Aorta (tissue), 5 donors: ENCODE results near the gene POLD2. TPM values are rescaled to one million over a fixed set of nuclear protein-coding genes. Genes with fewer than 3 reads are reported as not detected.
A peak's percentile ranks its signal among the peaks of the same experiment; 100 is the strongest.

Source experiments
- ATAC-seq: fragments of 200-7000 bp; cut with Tn5 transposase; one replicate; pipeline ENCODE4 v1.9.1; 2022; ENCODE audit warnings: moderate library complexity; ENCODE audit not compliant: low FRiP score
- DNase-seq, 2 donors: peaks; one replicate each; pipeline ENCODE4 v3.0.0-alpha.2; 2020
- H3K27ac ChIP-seq, 2 donors: one replicate each; pipeline ENCODE4 v1.5.1; 2013; ENCODE audit warnings: low read length in 2 of 2, mild to moderate bottlenecking in 2 of 2, moderate library complexity in 2 of 2, control low read depth in 1 of 2, inconsistent platforms in 1 of 2, low read depth in 1 of 2
- H3K27me3 ChIP-seq, 2 donors: one replicate each; pipeline ENCODE4 v1.6.1; 2013; ENCODE audit warnings: control low read depth in 1 of 2, low read length in 1 of 2, mild to moderate bottlenecking in 1 of 2, moderate library complexity in 1 of 2; ENCODE audit not compliant: insufficient read depth in 2 of 2, control insufficient read depth in 1 of 2
- H3K36me3 ChIP-seq, 2 donors: one replicate each; pipeline ENCODE4 v1.6.1; 2013; ENCODE audit warnings: control low read depth in 1 of 2, low read length in 1 of 2, mild to moderate bottlenecking in 1 of 2; ENCODE audit not compliant: insufficient read depth in 2 of 2, control insufficient read depth in 1 of 2
- H3K4me1 ChIP-seq, 2 donors: one replicate each; pipeline ENCODE4 v1.6.1; 2013; ENCODE audit warnings: low read length in 2 of 2, control low read depth in 1 of 2, mild to moderate bottlenecking in 1 of 2, moderate library complexity in 1 of 2; ENCODE audit not compliant: insufficient read depth in 2 of 2, control insufficient read depth in 1 of 2
- H3K4me3 ChIP-seq, 2 donors: one replicate each; pipeline ENCODE4 v1.5.1; 2013; ENCODE audit warnings: low read length in 2 of 2, control low read depth in 1 of 2, mild to moderate bottlenecking in 1 of 2
- H3K9me3 ChIP-seq: one replicate; pipeline ENCODE4 v1.6.1; 2013; ENCODE audit warnings: mild to moderate bottlenecking, low read length; ENCODE audit not compliant: control insufficient read depth
- WGBS, 2 donors: extraction: QIAGEN DNeasy Blood & Tissue Kit; methylation state at CpG; one replicate each; pipeline ENCODE4 v1.1.7; 2013; 5-methylcytosine and 5-hydroxymethylcytosine counted together
- intact Hi-C, 2 donors: fragments of 100-400 bp; cut with DNase I; formaldehyde crosslinking; loops; one replicate each; pipeline versions ENCODE4 v1.14.2 to v1.15.0; 2022
- polyA plus RNA-seq, 2 donors: library from polyadenylated mRNA; stranded (reverse); fragments of 200-250 nt; gene quantifications; one replicate each; pipeline ENCODE4 v1.2.3, GENCODE V29; 2013
- total RNA-seq, 2 donors: library from RNA; stranded (reverse); fragmentation: NEBNext Ultra II Directional; extraction: Animal tissue kit (Norgen Biotek cat#: 25700); gene quantifications; one replicate each; pipeline ENCODE4 v1.2.1, GENCODE V29; 2021
- donor health status: healthy with polysubstance abuse.
- donor health status: Bipolar disorder and iron deficiency.
- donor health status: DM: no; HTN: no; CAD: no.
- donor health status: DM: no; HTN: no; CAD: no.
- donor health status: DM: yes; HTN: yes; CAD: no.

Gene POLD2
- total and polyA plus RNA-seq, 4 donors, result 31.6 to 93.1 (median 51.5) TPM

GRCh38 chr7:44082541-44083207, 40.7 kb downstream of the POLD2 start:
- 0% methylated on average over 51 to 54 of the region's 54 CpGs for WGBS, 2 donors
- intact Hi-C loops, result loop anchor here in 1 of 2 donors (5.0 kb wide), 1 partner anchor 40 kb away; the partner anchor contains the start of gene POLD2
- H3K4me3 ChIP-seq, result peak overlapping the region in 1 of 2 donors; percentile 27
- peak; percentile 96 for ATAC-seq
- peak; percentile 99 to 100 for DNase-seq
- H3K9me3 ChIP-seq, result no peaks in the 10 kb centered on the region
- peaks cover 0 to under 1% of the 10 kb centered on the region in 2 donors for H3K36me3 ChIP-seq
- H3K27ac ChIP-seq, result peak overlapping the region; percentile 55 to 57
- no peaks in the 10 kb centered on the region for H3K27me3 ChIP-seq
- peaks cover 0 to 8% of the 10 kb centered on the region in 2 donors for H3K4me1 ChIP-seq

GRCh38 chr7:44081266-44081748, 42.0 kb downstream of the POLD2 start:
- 70 to 74% methylated on average over 9 of the region's 9 CpGs for WGBS, 2 donors
- peaks cover 0 to 5% of the 10 kb centered on the region in 2 donors for H3K4me1 ChIP-seq

GRCh38 chr7:44080686-44081265, 42.6 kb downstream of the POLD2 start:
- Histone ChIP-seq H3K36me3 (peaks cover 0 to 2% of the 10 kb centered on the region in 2 donors), H3K4me1 (peaks cover 0 to 5% of the 10 kb centered on the region in 2 donors), H3K9me3 (no peaks in the 10 kb centered on the region), H3K27me3 (no peaks in the 10 kb centered on the region), H3K27ac (no peak overlapping the region), H3K4me3 (no peak overlapping the region)
- ATAC-seq (no peak), DNase-seq (peak in 1 of 2 donors; percentile 69)
- 68 to 75% methylated on average over 9 to 11 of the region's 11 CpGs for WGBS, 2 donors
- intact Hi-C loops, result loop anchor here in 1 of 2 donors (5.0 kb wide), 1 partner anchor 42 kb away; the partner anchor contains the start of gene POLD2

More at GRCh38 chr7:44081266-44081748, 42.0 kb downstream of the POLD2 start:
- H3K4me3 ChIP-seq, result no peak overlapping the region
- H3K27ac ChIP-seq, result no peak overlapping the region
- no peak for DNase-seq
- no peaks in the 10 kb centered on the region for H3K27me3 ChIP-seq
- ATAC-seq, result no peak
- intact Hi-C loops, result loop anchor here in 1 of 2 donors (5.0 kb wide), 1 partner anchor 41 kb away; the partner anchor contains the start of gene POLD2
- H3K36me3 ChIP-seq, result peaks cover 0 to 2% of the 10 kb centered on the region in 2 donors
- H3K9me3 ChIP-seq, result no peaks in the 10 kb centered on the region

- intact Hi-C loops, result loop anchor here in 1 of 2 donors (5.0 kb wide), 1 partner anchor 42 kb away; the partner anchor contains the start of gene POLD2
- no peak overlapping the region for H3K27ac ChIP-seq
- H3K27me3 ChIP-seq, result no peaks in the 10 kb centered on the region
- peaks cover 0 to 5% of the 10 kb centered on the region in 2 donors for H3K4me1 ChIP-seq
- WGBS, 2 donors, result 92 to 95% methylated on average over 5 of the region's 5 CpGs
- no peak overlapping the region for H3K4me3 ChIP-seq
- peaks cover 0 to 4% of the 10 kb centered on the region in 2 donors for H3K36me3 ChIP-seq
- DNase-seq (peak; percentile 50 to 70), ATAC-seq (no peak)
- no peaks in the 10 kb centered on the region for H3K9me3 ChIP-seq
Observed at GRCh38 chr7:44080118-44080517, 43.2 kb downstream of the POLD2 start.

GRCh38 chr7:44079331-44080021, 43.9 kb downstream of the POLD2 start:
- peaks cover 0 to 4% of the 10 kb centered on the region in 2 donors for H3K36me3 ChIP-seq
- intact Hi-C loops, result loop anchor here in 1 of 2 donors (2.0 to 5.0 kb wide), 2 partner anchors 27 to 43 kb away; partner anchors contain the start of gene POLD2
- no peaks in the 10 kb centered on the region for H3K9me3 ChIP-seq
- DNase-seq, result peak; percentile 26 to 70
- no peaks in the 10 kb centered on the region for H3K27me3 ChIP-seq
- no peak overlapping the region for H3K27ac ChIP-seq
- H3K4me1 ChIP-seq, result peaks cover 0 to 4% of the 10 kb centered on the region in 2 donors
- no peak for ATAC-seq
- WGBS, 2 donors, result 78 to 81% methylated on average over 11 of the region's 11 CpGs
- H3K4me3 ChIP-seq, result no peak overlapping the region

- Histone ChIP-seq H3K27ac (no peak overlapping the region), H3K36me3 (peaks cover 0 to 4% of the 10 kb centered on the region in 2 donors), H3K9me3 (no peaks in the 10 kb centered on the region), H3K27me3 (no peaks in the 10 kb centered on the region), H3K4me1 (no peaks in the 10 kb centered on the region), H3K4me3 (no peak overlapping the region)
- DNase-seq (peak; percentile 29 to 63), ATAC-seq (no peak)
- intact Hi-C loops, result loop anchor here in 1 of 2 donors (2.0 kb wide), 1 partner anchor 28 kb away; no protein-coding TSS in a partner anchor
- 75 to 81% methylated on average over 8 of the region's 8 CpGs for WGBS, 2 donors
Observed at GRCh38 chr7:44078521-44078920, 44.8 kb downstream of the POLD2 start.

GRCh38 chr7:44077681-44078091, 45.7 kb downstream of the POLD2 start:
- DNase-seq (peak; percentile 28 to 36), ATAC-seq (no peak)
- no peaks in the 10 kb centered on the region for H3K4me1 ChIP-seq
- H3K27ac ChIP-seq, result no peak overlapping the region
- H3K9me3 ChIP-seq, result no peaks in the 10 kb centered on the region
- H3K27me3 ChIP-seq, result no peaks in the 10 kb centered on the region
- no peak overlapping the region for H3K4me3 ChIP-seq
- intact Hi-C loops, result loop anchor here in 1 of 2 donors (2.0 kb wide), 1 partner anchor 29 kb away; no protein-coding TSS in a partner anchor
- H3K36me3 ChIP-seq, result peaks cover 0 to 4% of the 10 kb centered on the region in 2 donors
- 52 to 58% methylated on average over 5 of the region's 5 CpGs for WGBS, 2 donors

- H3K36me3 ChIP-seq, result peaks cover 0 to 4% of the 10 kb centered on the region in 2 donors
- H3K27me3 ChIP-seq, result no peaks in the 10 kb centered on the region
- 88 to 97% methylated on average over 9 of the region's 9 CpGs for WGBS, 2 donors
- DNase-seq (peak; percentile 12 to 61), ATAC-seq (no peak)
- H3K4me1 ChIP-seq, result no peaks in the 10 kb centered on the region
- no peaks in the 10 kb centered on the region for H3K9me3 ChIP-seq
- H3K4me3 ChIP-seq, result no peak overlapping the region
- no peak overlapping the region for H3K27ac ChIP-seq
- intact Hi-C loops, result no loop called here
Observed at GRCh38 chr7:44077061-44077460, 46.3 kb downstream of the POLD2 start.
